Adrenal gland (tissue), 12 donors: ENCODE results near the gene PARD6G. TPM values are rescaled to one million over a fixed set of nuclear protein-coding genes. Genes with fewer than 3 reads are reported as not detected.

ENCODE experiments used
- DNase-seq, 7 donors: peaks; one replicate each; pipeline ENCODE4 v3.0.0-alpha.2; 2019 to 2020
- H3K27ac ChIP-seq, 5 donors: fragments of 200-600 bp; sonication (generic) in 4 of 5; 1 replicate in 3 of 5; 2 replicates in 2 of 5; pipeline versions ENCODE4 v1.5.1 to v1.8.0; 2016 to 2020; ENCODE audit warnings: mild to moderate bottlenecking in 1 of 5
- H3K27me3 ChIP-seq: fragments of 200-600 bp; 2 replicates; pipeline ENCODE4 v1.8.0; 2021
- H3K36me3 ChIP-seq, 2 donors: fragments of 200-600 bp; replicated peaks in 1 of 2; 1 replicate in 1 of 2; 2 replicates in 1 of 2; pipeline versions ENCODE4 v1.5.1 to v1.8.0; 2018 to 2022
- H3K4me1 ChIP-seq, 2 donors: fragments of 200-600 bp; replicated peaks in 1 of 2; 1 replicate in 1 of 2; 2 replicates in 1 of 2; pipeline versions ENCODE4 v1.5.1 to v1.8.0; 2018 to 2021
- H3K4me3 ChIP-seq, 4 donors: fragments of 200-600 bp; sonication (generic) in 3 of 4; one replicate each; pipeline ENCODE4 v1.5.1; 2016 to 2018
- H3K9me3 ChIP-seq, 3 donors: fragments of 200-600 bp; sonication (generic) in 1 of 3; replicated peaks in 1 of 3; 1 replicate in 2 of 3; 2 replicates in 1 of 3; pipeline versions ENCODE4 v1.5.1 to v1.8.0; 2016 to 2021
- POLR2A ChIP-seq, 2 donors: fragments of 450-650 bp; IDR thresholded peaks; one replicate each; pipeline ENCODE4 v1.6.1; 2017; ENCODE audit warnings: antibody characterized with exemption in 2 of 2, mild to moderate bottlenecking in 2 of 2, moderate library complexity in 1 of 2
- WGBS, 4 donors: extraction: QIAGEN DNeasy Blood & Tissue Kit in 2 of 4; methylation state at CpG; one replicate each; pipeline versions ENCODE4 v1.1.5 to v1.1.7; 2013 to 2017; 5-methylcytosine and 5-hydroxymethylcytosine counted together
- intact Hi-C, 2 donors: fragments of 100-400 bp; cut with DNase I; formaldehyde crosslinking; loops; one replicate each; pipeline versions ENCODE4 v1.14.1 to v1.15.0; 2022 to 2023
- polyA plus RNA-seq, 3 donors: library from polyadenylated mRNA; stranded (reverse); fragments of 200-250 nt in 2 of 3; fragments of 350-450 nt in 1 of 3; fragmentation: Illumina TruSeq in 1 of 3; extraction: RNeasy Lipid Tissue Mini Kit (QIAGEN cat#74804) in 1 of 3; gene quantifications; one replicate each; pipeline ENCODE4 v1.2.3, GENCODE V29; 2013 to 2014
- total RNA-seq, 9 donors: library from RNA; depleted of rRNA in 4 of 9; stranded (reverse); fragments of >200 nt in 4 of 9; fragments of 120-200 nt in 1 of 9; fragmentation: NEBNext Ultra II Directional in 1 of 9; extraction: Animal tissue kit (Norgen Biotek cat#: 25700) in 1 of 9; gene quantifications; one replicate each; pipeline versions ENCODE4 v1.1.0 to v1.2.4, GENCODE V29; 2013 to 2023
- TF ChIP-seq, protein P1 (sequence below), 6 experiments: fragments of 450-650 bp in 4 of 6; fragments of 200-600 bp in 2 of 6; sonication (generic) in 1 of 6; IDR thresholded peaks; 1 replicate in 5 of 6; 2 replicates in 1 of 6; pipeline versions ENCODE4 v1.5.1 to v1.8.0; 2016 to 2021; ENCODE audit warnings: antibody characterized with exemption in 6 of 6, mild to moderate bottlenecking in 2 of 6, moderate library complexity in 1 of 6
- donor health status: healthy with polysubstance abuse.
- donor health status: Bipolar disorder and iron deficiency.
- donor health status: DM: yes; HTN: yes; CAD: no.
- donor health status: DM: no; HTN: no; CAD: no.
- donor health status: DM: no; HTN: no; CAD: no.
- donor health status: DM: yes; HTN: yes; CAD: no.

The PARD6G gene
- total and polyA plus RNA-seq, 12 donors, result 0.95 to 4.3 (median 2.3) TPM

DNA sequence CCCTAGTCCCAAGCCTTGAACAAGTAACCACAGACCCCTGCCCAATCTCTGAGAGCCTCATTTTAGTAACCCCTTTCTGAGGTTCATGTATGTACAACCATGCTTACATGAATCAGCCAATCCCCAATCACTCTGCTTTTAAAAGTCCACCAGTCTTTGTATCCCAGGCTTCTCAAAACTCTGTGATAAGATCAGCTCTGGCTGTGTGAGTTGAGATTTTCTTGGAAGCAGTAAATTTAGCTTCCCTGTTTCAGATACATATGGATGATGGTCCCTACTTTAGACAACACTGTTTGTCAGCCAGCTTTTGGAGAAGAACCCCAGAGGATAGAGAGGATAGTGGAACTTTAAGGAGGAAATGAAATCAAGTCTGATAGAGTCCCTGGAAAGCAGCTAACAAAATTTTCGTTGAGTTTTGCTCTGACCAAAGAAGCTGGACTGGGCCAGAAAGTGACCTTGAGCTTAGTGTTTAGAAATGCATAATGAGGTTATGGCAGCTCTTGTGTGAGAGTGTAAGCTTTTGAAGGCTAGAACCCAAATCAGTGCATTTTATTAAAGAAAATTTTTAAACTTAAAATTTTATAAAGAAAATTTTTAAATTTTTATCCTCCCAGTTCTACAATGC lies 134.6 kb downstream of the PARD6G start:
- H3K27me3 ChIP-seq, result no peaks in the 10 kb centered on the region
- TF ChIP-seq POLR2A (IDR thresholded peaks at IDR 0.05), result no peak
- TF ChIP-seq, protein P1, sequence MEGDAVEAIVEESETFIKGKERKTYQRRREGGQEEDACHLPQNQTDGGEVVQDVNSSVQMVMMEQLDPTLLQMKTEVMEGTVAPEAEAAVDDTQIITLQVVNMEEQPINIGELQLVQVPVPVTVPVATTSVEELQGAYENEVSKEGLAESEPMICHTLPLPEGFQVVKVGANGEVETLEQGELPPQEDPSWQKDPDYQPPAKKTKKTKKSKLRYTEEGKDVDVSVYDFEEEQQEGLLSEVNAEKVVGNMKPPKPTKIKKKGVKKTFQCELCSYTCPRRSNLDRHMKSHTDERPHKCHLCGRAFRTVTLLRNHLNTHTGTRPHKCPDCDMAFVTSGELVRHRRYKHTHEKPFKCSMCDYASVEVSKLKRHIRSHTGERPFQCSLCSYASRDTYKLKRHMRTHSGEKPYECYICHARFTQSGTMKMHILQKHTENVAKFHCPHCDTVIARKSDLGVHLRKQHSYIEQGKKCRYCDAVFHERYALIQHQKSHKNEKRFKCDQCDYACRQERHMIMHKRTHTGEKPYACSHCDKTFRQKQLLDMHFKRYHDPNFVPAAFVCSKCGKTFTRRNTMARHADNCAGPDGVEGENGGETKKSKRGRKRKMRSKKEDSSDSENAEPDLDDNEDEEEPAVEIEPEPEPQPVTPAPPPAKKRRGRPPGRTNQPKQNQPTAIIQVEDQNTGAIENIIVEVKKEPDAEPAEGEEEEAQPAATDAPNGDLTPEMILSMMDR (IDR thresholded peaks at IDR 0.05), result no peak
- H3K9me3 ChIP-seq, result no peaks in the 10 kb centered on the region
- DNase-seq, result peak in 1 of 7 donors; percentile 20
- peak overlapping the region in 2 of 5 donors; percentile 45 to 56 for H3K27ac ChIP-seq
- intact Hi-C loops, result no loop called here
- H3K36me3 ChIP-seq, result no peaks in the 10 kb centered on the region
- peaks cover 20 to 37% of the 10 kb centered on the region in 2 donors for H3K4me1 ChIP-seq
- 6 to 19% (median 11%) methylated on average over 1 of the region's 1 CpG for WGBS, 4 donors
- H3K4me3 ChIP-seq, result no peak overlapping the region

DNA sequence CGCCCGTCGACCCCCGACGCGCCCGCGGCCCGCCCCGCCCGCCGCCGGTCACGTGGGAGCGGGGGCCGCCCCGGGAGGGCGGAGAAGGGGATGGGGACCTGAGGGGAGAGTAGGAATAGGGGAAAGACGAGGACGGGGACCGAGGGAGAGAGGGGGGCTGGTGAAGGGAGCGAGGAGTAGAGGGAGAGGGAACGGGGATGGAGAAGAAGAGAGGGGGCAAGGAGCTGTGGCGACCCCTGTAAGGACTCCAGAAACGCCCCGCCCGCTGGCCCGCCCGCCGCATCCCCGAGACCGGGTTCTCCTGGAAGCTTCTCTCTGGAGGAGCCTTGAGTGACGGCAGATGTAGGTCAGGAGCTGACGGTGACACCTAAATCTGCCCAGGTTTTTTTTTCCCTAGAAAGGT lies 137.6 kb downstream of the PARD6G start:
- Histone ChIP-seq H3K4me3 (peak overlapping the region in 3 of 4 donors; percentile 34 to 97 (median 58)), H3K27ac (peak overlapping the region in 3 of 5 donors; percentile 89 to 99 (median 95)), H3K4me1 (peaks cover 20 to 37% of the 10 kb centered on the region in 2 donors), H3K36me3 (no peaks in the 10 kb centered on the region), H3K9me3 (no peaks in the 10 kb centered on the region), H3K27me3 (no peaks in the 10 kb centered on the region)
- 0 to 2% (median 1%) methylated on average over 29 to 34 of the region's 34 CpGs for WGBS, 4 donors
- TF ChIP-seq, protein P1 (IDR thresholded peaks at IDR 0.05), result no peak
- peak in 1 of 2 donors; percentile 21 for TF ChIP-seq POLR2A (IDR thresholded peaks at IDR 0.05)
- intact Hi-C loops, result loop anchor here in 1 of 2 donors (5.0 kb wide), 1 partner anchor 72 kb away; no protein-coding TSS in a partner anchor
- peak; percentile 40 to 80 (median 58) for DNase-seq

DNA sequence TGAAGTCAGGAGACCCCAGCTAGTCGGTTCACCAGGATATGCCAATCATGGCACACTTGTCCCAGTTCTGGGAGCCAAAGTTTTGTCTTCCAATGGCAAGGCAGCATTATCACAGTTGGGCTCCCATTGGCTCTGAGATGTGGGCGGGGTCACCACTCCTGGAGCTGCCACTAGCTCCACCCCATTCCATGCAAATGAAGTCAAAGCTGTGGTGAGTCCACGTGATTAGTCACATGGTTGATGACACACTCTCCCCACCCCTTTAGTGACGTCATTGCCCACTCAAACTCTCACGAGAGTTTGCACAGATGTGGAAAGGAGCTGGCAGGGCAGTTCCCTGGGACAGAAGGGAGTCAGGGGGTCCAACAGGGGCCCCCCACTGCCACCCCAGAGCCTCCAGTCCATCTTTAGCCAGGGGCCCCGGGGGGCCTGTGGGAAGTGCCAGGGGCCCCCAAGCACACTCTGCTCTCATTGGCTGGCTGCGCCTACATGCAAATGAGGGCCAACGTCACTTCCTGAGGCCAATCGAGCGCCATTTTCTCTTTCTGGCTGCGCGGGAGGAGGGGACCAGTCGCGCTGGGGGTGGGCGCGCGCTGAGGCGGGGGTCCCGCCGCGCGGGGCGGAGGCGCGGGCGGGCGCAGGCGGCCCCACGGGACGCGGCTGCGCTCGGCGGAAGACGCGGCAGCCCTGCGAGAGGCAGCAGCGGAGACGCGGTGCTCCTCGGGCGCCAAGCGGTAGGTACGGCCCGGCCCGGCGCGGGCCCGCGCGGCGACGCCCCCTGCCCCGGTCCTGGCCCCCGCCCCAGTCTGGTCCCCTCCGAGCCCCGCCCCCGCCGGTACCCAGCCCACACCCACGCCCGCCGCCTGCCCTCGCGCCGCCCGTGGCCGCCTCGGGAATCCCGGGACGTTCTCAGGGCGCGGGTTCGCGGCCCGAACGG lies 138.3 kb downstream of the PARD6G start, which contains the start of gene ADNP2:
TSS of gene ADNP2 (plus strand) at position 524 of the 937 bp plus-strand sequence. CDS start 8,281 bp downstream, outside the sequence.
- Histone ChIP-seq H3K36me3 (no peaks in the 10 kb centered on the region), H3K9me3 (no peaks in the 10 kb centered on the region), H3K27me3 (no peaks in the 10 kb centered on the region), H3K27ac (peak within 1 kb of the TSS in 4 of 5 donors; percentile 69 to 99 (median 92)), H3K4me1 (peaks cover 20 to 37% of the 10 kb centered on the region in 2 donors), H3K4me3 (peak within 1 kb of the TSS in 3 of 4 donors; percentile 34 to 97 (median 58))
- intact Hi-C loops, result loop anchor here in 1 of 2 donors (5.0 kb wide), 1 partner anchor 72 kb away; no protein-coding TSS in a partner anchor
- DNase-seq, result peak; percentile 82 to 96 (median 91)
- WGBS, 4 donors, result 2 to 33% (median 5%) methylated on average over 3 to 75 of the region's 76 CpGs
- TF ChIP-seq, protein P1 (IDR thresholded peaks at IDR 0.05), result no peak
- TF ChIP-seq POLR2A (IDR thresholded peaks at IDR 0.05), result peak; percentile 44 to 49

DNA sequence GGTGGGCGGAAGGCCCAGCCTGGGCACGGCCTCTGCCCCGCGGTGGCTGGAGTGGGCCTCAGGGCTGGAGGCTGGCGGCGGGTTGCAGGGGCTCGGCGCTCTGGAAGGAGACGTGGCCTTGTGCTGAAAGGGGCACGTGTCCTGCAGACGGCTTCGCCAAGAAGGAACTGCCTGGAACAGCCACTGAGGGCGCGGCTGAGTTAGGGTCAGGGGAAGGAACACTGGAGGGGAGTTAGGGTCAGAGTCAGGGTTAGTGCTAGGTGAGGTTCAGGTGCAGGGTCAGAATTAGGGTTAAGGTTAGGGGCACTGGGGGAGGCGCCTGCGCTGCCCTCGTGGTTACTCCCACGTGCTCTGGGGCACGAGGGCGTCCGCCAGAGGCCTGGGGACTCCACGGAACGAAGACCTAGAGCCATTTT lies 139.2 kb downstream of the PARD6G start:
- H3K9me3 ChIP-seq, result no peaks in the 10 kb centered on the region
- intact Hi-C loops, result loop anchor here in 1 of 2 donors (5.0 kb wide), 1 partner anchor 71 kb away; no protein-coding TSS in a partner anchor
- no peak overlapping the region for H3K4me3 ChIP-seq
- no peak for TF ChIP-seq POLR2A (IDR thresholded peaks at IDR 0.05)
- TF ChIP-seq, protein P1 (IDR thresholded peaks at IDR 0.05), result no peak
- peak in 5 of 7 donors; percentile 7 to 28 (median 22) for DNase-seq
- no peaks in the 10 kb centered on the region for H3K27me3 ChIP-seq
- H3K4me1 ChIP-seq, result peaks cover 16 to 31% of the 10 kb centered on the region in 2 donors
- no peaks in the 10 kb centered on the region for H3K36me3 ChIP-seq
- 86 to 95% (median 90%) methylated on average over 18 to 23 of the region's 23 CpGs for WGBS, 4 donors
- H3K27ac ChIP-seq, result peak overlapping the region in 2 of 5 donors; percentile 95 to 99
